Measurements from ENCODE around the gene HNRNPC.

DNA sequence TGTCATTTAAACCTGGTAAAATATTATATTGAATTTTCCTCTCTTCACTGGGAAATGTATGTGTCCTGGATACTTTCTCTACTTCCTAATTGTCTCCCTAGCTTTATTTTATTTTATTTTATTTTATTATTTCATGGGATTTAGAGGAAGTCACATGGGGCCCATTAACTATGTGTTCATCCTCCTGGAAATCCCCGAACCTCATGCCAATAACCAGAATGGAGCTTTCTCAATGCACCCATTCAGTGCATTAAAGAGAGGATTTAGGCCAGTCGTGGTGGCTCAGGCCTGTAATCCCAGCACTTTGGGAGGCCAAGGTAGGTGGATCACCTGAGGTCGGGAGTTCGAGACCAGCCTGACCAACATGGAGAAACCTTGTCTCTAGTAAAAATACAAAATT is 9.4 kb upstream of the HNRNPC start:
- TF ChIP-seq, protein P1, sequence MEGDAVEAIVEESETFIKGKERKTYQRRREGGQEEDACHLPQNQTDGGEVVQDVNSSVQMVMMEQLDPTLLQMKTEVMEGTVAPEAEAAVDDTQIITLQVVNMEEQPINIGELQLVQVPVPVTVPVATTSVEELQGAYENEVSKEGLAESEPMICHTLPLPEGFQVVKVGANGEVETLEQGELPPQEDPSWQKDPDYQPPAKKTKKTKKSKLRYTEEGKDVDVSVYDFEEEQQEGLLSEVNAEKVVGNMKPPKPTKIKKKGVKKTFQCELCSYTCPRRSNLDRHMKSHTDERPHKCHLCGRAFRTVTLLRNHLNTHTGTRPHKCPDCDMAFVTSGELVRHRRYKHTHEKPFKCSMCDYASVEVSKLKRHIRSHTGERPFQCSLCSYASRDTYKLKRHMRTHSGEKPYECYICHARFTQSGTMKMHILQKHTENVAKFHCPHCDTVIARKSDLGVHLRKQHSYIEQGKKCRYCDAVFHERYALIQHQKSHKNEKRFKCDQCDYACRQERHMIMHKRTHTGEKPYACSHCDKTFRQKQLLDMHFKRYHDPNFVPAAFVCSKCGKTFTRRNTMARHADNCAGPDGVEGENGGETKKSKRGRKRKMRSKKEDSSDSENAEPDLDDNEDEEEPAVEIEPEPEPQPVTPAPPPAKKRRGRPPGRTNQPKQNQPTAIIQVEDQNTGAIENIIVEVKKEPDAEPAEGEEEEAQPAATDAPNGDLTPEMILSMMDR (IDR thresholded peaks at IDR 0.05; ENCODE audit: borderline replicate concordance, extremely low read depth, low read length, poor library complexity, severe bottlenecking), result no peak
- no peak for TF ChIP-seq EZH2 (IDR thresholded peaks at IDR 0.05; ENCODE audit: borderline replicate concordance, low read depth, low read length, severe bottlenecking)

Data from DND-41 (cell line).